Measurements from ENCODE around the gene CRY2.

Gene CRY2

DNA sequence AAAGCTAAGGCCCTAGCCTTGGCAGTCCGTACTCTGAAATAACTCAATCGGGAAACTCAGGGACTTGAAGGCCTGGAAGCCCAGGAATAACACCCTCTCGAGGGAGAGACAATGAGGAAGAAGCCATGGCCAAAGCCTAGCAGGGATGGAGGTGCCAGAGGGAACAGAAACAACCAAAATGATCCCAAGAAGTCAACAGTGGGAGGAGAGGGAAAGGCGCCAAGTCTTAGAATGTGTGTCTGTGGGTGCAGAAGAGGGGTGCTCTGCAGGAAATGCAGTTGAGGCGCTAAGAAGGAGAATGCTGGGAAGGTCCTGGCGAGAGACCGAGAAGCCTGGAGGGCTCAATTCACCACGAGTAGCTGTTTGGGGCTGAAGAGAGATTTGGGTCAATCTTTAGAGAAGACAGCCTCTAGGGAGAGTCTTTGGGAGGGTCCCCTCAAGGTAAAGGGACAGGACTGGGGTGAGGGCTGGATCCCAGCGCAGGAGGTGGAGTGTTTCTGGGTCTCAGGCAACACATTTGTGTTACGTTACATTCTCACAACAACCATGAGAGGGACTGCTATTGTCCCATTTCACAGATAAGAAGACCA, 37.4 kb downstream of the CRY2 start:
- Histone ChIP-seq H3K79me1 (ENCODE audit: low read length) (no peaks in the 10 kb centered on the region), H2BK120ac (ENCODE audit: insufficient read depth, low read length, poor library complexity) (no peak overlapping the region), H3K9ac (ENCODE audit: low read length) (no peak overlapping the region), H3K4ac (ENCODE audit: low read depth, low read length) (no peak overlapping the region), H3K4me2 (ENCODE audit: low read length) (no peak overlapping the region), H4K91ac (ENCODE audit: low read depth, low read length) (no peak overlapping the region), H3K18ac (ENCODE audit: low read length) (no peak overlapping the region), H3K4me3 (ENCODE audit: low read depth, low read length) (no peak overlapping the region), H3K4me1 (ENCODE audit: control insufficient read depth in 1 of 2, insufficient read depth in 2 of 2, low read length in 2 of 2) (peaks cover 4 to 7% of the 10 kb centered on the region in 2 experiments), H4K8ac (ENCODE audit: low read depth, low read length) (no peak overlapping the region), H3K27me3 (ENCODE audit: insufficient read depth, low read length) (peaks cover 9% of the 10 kb centered on the region), H3K14ac (ENCODE audit: low read length) (no peak overlapping the region), H3K27ac (ENCODE audit: low read depth, low read length) (no peak overlapping the region), H3K36me3 (ENCODE audit: control insufficient read depth in 1 of 2, insufficient read depth in 2 of 2, low read length in 2 of 2) (peaks cover 4 to 14% of the 10 kb centered on the region in 2 experiments), H2AK5ac (ENCODE audit: low read length) (no peak overlapping the region), H3K9me3 (ENCODE audit: insufficient read depth, low read depth, low read length) (peaks cover 2% of the 10 kb centered on the region), H3K79me2 (ENCODE audit: control insufficient read depth, insufficient read depth, low read length, poor library complexity) (no peaks in the 10 kb centered on the region), H2AFZ (ENCODE audit: insufficient read depth, low read length, poor library complexity) (no peak overlapping the region), H3K23ac (ENCODE audit: low read length) (no peak overlapping the region), H2BK12ac (ENCODE audit: low read length) (no peak overlapping the region), H2BK5ac (ENCODE audit: low read depth, low read length, poor library complexity) (no peak overlapping the region), H4K12ac (ENCODE audit: low read depth, low read length) (no peak overlapping the region)
- DNase-seq, result no peak
- no CpG with 5 or more reads among the region's 10 CpGs for WGBS (ENCODE audit: extremely low coverage, insufficient coverage, insufficient read length)

DNA sequence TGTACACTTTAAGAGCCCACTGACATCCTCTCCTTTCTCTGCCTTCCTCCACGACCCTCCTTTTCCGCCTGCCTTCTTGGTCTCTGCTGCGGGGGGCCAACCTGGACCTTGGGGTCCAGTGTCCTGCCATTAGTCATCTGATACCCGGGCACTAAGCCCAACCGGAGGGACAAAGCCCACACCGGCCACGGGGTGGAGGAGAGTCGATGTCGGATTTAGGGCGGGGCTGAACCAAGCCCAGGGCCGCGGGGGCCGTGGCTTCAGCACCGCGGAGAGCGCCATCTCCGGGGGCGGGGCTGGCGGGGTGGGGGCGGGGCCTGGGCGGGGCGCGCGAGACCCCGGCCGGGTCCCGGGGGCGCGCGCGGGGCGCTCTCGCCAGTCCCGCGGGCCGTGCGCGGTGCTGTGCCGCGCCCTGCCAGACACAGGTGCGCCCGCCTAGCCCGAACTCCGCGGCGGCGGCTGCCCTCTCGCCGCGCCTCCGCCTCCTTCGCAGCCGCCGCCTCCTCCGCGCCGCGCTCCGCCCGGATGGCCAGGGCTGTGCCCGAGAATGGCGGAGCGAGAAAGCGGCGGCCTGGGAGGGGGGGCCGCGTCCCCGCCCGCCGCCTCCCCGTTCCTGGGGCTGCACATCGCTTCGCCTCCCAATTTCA, 38.1 kb downstream of the CRY2 start, which contains the start of gene MAPK8IP1:
TSS of gene MAPK8IP1 (plus strand) at position 378 of the 647 bp plus-strand sequence. CDS start at position 548, 170 bp downstream.
- H2BK120ac ChIP-seq (ENCODE audit: insufficient read depth, low read length, poor library complexity), result no peak within 1 kb of the TSS
- no peak within 1 kb of the TSS for H3K27ac ChIP-seq (ENCODE audit: low read depth, low read length)
- H2AK5ac ChIP-seq (ENCODE audit: low read length), result no peak within 1 kb of the TSS
- peaks cover 2% of the 10 kb centered on the region for H3K9me3 ChIP-seq (ENCODE audit: insufficient read depth, low read depth, low read length)
- peaks cover 4 to 7% of the 10 kb centered on the region in 2 experiments for H3K4me1 ChIP-seq (ENCODE audit: control insufficient read depth in 1 of 2, insufficient read depth in 2 of 2, low read length in 2 of 2)
- no peak within 1 kb of the TSS for H3K9ac ChIP-seq (ENCODE audit: low read length)
- no peak within 1 kb of the TSS for H3K14ac ChIP-seq (ENCODE audit: low read length)
- no peak within 1 kb of the TSS for H2BK12ac ChIP-seq (ENCODE audit: low read length)
- no peak within 1 kb of the TSS for H3K18ac ChIP-seq (ENCODE audit: low read length)
- peak within 1 kb of the TSS; percentile 74 for H3K4me3 ChIP-seq (ENCODE audit: low read depth, low read length)
- no peaks in the 10 kb centered on the region for H3K79me1 ChIP-seq (ENCODE audit: low read length)
- H2AFZ ChIP-seq (ENCODE audit: insufficient read depth, low read length, poor library complexity), result no peak within 1 kb of the TSS
- H3K4me2 ChIP-seq (ENCODE audit: low read length), result peak within 1 kb of the TSS; percentile 90
- H4K12ac ChIP-seq (ENCODE audit: low read depth, low read length), result no peak within 1 kb of the TSS
- H4K91ac ChIP-seq (ENCODE audit: low read depth, low read length), result no peak within 1 kb of the TSS
- peaks cover 9% of the 10 kb centered on the region for H3K27me3 ChIP-seq (ENCODE audit: insufficient read depth, low read length)
- H3K79me2 ChIP-seq (ENCODE audit: control insufficient read depth, insufficient read depth, low read length, poor library complexity), result no peaks in the 10 kb centered on the region
- no peak within 1 kb of the TSS for H4K8ac ChIP-seq (ENCODE audit: low read depth, low read length)
- H3K36me3 ChIP-seq (ENCODE audit: control insufficient read depth in 1 of 2, insufficient read depth in 2 of 2, low read length in 2 of 2), result peaks cover 4 to 14% of the 10 kb centered on the region in 2 experiments
- H2BK5ac ChIP-seq (ENCODE audit: low read depth, low read length, poor library complexity), result no peak within 1 kb of the TSS
- H3K4ac ChIP-seq (ENCODE audit: low read depth, low read length), result no peak within 1 kb of the TSS
- no CpG with 5 or more reads among the region's 73 CpGs for WGBS (ENCODE audit: extremely low coverage, insufficient coverage, insufficient read length)
- DNase-seq, result peak in 1 of 2 donors; percentile 57
- H3K23ac ChIP-seq (ENCODE audit: low read length), result no peak within 1 kb of the TSS

DNA sequence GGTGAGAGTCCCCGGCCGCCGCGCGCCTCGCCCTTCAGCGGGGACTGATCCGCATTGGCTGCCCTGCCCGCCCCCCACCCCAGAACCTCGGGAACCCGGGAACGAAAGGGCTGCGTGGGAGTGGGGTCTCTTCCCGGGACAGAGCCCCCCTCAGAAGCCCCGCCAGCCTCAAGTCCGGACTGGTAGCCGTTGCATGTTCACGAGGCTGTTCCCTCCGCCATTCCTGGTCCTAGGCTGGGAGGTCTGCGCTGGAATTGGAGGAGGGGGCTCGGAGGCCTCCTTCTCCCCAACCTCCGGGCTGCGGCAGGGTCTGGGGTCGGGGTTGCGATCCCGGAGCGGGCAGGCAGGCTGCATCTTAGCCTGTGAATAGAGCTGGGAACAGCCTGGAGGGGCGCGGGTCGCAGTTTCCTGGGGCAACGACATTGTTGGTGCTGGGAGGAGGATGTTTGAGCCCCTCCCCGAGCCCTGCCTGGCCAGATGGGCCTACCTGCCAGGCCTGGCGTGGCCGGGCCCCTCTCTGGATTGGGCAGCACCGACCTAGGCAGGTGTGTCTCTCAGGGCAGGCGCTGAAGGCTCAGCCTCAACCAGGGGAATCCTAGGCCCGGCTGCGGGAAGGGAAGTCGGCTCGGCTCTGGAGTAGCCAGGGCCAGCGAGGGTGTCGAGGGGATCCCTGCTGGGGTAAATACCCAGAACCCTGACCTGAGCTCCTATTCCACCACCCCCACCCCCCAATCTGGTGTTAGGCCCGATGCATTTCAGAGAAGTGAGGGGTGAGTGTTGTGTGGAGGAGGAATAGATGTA, 38.8 kb downstream of the CRY2 start:
- no peak overlapping the region for H2BK120ac ChIP-seq (ENCODE audit: insufficient read depth, low read length, poor library complexity)
- H2AK5ac ChIP-seq (ENCODE audit: low read length), result no peak overlapping the region
- no peak overlapping the region for H3K23ac ChIP-seq (ENCODE audit: low read length)
- H3K9ac ChIP-seq (ENCODE audit: low read length), result no peak overlapping the region
- H3K79me1 ChIP-seq (ENCODE audit: low read length), result no peaks in the 10 kb centered on the region
- H3K79me2 ChIP-seq (ENCODE audit: control insufficient read depth, insufficient read depth, low read length, poor library complexity), result no peaks in the 10 kb centered on the region
- H3K4ac ChIP-seq (ENCODE audit: low read depth, low read length), result no peak overlapping the region
- no peak overlapping the region for H2AFZ ChIP-seq (ENCODE audit: insufficient read depth, low read length, poor library complexity)
- no peak overlapping the region for H4K91ac ChIP-seq (ENCODE audit: low read depth, low read length)
- H3K4me1 ChIP-seq (ENCODE audit: control insufficient read depth in 1 of 2, insufficient read depth in 2 of 2, low read length in 2 of 2), result peaks cover 4 to 7% of the 10 kb centered on the region in 2 experiments
- peak overlapping the region; percentile 90 for H3K4me2 ChIP-seq (ENCODE audit: low read length)
- peaks cover 9% of the 10 kb centered on the region for H3K27me3 ChIP-seq (ENCODE audit: insufficient read depth, low read length)
- H2BK5ac ChIP-seq (ENCODE audit: low read depth, low read length, poor library complexity), result no peak overlapping the region
- no peak for DNase-seq
- no peak overlapping the region for H4K8ac ChIP-seq (ENCODE audit: low read depth, low read length)
- peak overlapping the region; percentile 74 for H3K4me3 ChIP-seq (ENCODE audit: low read depth, low read length)
- WGBS (ENCODE audit: extremely low coverage, insufficient coverage, insufficient read length), result no CpG with 5 or more reads among the region's 43 CpGs
- no peak overlapping the region for H3K14ac ChIP-seq (ENCODE audit: low read length)
- no peak overlapping the region for H4K12ac ChIP-seq (ENCODE audit: low read depth, low read length)
- H3K36me3 ChIP-seq (ENCODE audit: control insufficient read depth in 1 of 2, insufficient read depth in 2 of 2, low read length in 2 of 2), result peaks cover 1 to 7% of the 10 kb centered on the region in 2 experiments
- H3K9me3 ChIP-seq (ENCODE audit: insufficient read depth, low read depth, low read length), result peaks cover 4% of the 10 kb centered on the region
- no peak overlapping the region for H3K18ac ChIP-seq (ENCODE audit: low read length)
- no peak overlapping the region for H2BK12ac ChIP-seq (ENCODE audit: low read length)
- no peak overlapping the region for H3K27ac ChIP-seq (ENCODE audit: low read depth, low read length)

DNA sequence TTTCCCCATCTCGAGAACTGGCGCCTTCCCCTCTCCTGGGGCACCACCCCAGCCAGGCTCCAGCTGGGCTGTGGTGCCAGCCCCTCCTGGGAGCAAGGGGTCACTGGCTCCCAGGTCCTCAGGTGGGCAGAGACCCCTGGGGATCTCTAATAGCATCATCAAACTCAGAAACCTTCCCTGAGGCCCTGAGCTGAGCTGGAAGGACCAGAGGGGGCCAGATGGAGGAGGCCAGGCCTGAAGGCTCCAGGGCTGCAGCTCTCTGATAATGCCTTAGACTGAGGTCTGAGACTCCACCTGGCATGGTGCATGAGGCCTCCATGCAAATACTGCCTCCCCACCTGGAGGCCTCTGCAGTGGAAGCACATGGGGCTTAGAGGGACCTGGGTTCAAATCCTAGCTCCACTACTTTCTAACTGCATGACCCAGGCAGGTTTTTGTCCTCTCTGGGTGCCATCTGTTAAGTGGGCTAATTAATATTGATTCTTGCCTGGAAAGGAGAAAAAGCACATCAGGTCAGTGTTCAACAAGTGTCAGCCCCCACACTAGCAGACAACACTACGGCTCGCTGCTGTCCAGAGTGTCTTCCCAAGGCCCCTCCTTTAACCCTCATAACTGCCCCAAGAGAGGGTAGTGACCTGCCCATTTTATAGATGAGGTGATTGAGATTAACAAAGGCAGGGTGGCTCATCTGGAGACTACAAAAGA, 39.7 kb downstream of the CRY2 start:
- H3K79me1 ChIP-seq (ENCODE audit: low read length), result no peaks in the 10 kb centered on the region
- no peak overlapping the region for H3K4me2 ChIP-seq (ENCODE audit: low read length)
- no peak overlapping the region for H4K8ac ChIP-seq (ENCODE audit: low read depth, low read length)
- no peak overlapping the region for H3K4ac ChIP-seq (ENCODE audit: low read depth, low read length)
- H3K27me3 ChIP-seq (ENCODE audit: insufficient read depth, low read length), result peaks cover 9% of the 10 kb centered on the region
- no peak overlapping the region for H4K91ac ChIP-seq (ENCODE audit: low read depth, low read length)
- no peak overlapping the region for H2BK5ac ChIP-seq (ENCODE audit: low read depth, low read length, poor library complexity)
- H3K9me3 ChIP-seq (ENCODE audit: insufficient read depth, low read depth, low read length), result peaks cover 4% of the 10 kb centered on the region
- H4K12ac ChIP-seq (ENCODE audit: low read depth, low read length), result no peak overlapping the region
- H3K9ac ChIP-seq (ENCODE audit: low read length), result no peak overlapping the region
- no peak overlapping the region for H3K18ac ChIP-seq (ENCODE audit: low read length)
- H3K23ac ChIP-seq (ENCODE audit: low read length), result no peak overlapping the region
- H3K79me2 ChIP-seq (ENCODE audit: control insufficient read depth, insufficient read depth, low read length, poor library complexity), result no peaks in the 10 kb centered on the region
- no peak overlapping the region for H2BK12ac ChIP-seq (ENCODE audit: low read length)
- no peak for DNase-seq
- H3K27ac ChIP-seq (ENCODE audit: low read depth, low read length), result no peak overlapping the region
- no peak overlapping the region for H2BK120ac ChIP-seq (ENCODE audit: insufficient read depth, low read length, poor library complexity)
- no peak overlapping the region for H3K4me3 ChIP-seq (ENCODE audit: low read depth, low read length)
- no peak overlapping the region for H3K14ac ChIP-seq (ENCODE audit: low read length)
- H3K36me3 ChIP-seq (ENCODE audit: control insufficient read depth in 1 of 2, insufficient read depth in 2 of 2, low read length in 2 of 2), result peaks cover 0 to 1% of the 10 kb centered on the region in 2 experiments
- WGBS (ENCODE audit: extremely low coverage, insufficient coverage, insufficient read length), result no CpG with 5 or more reads among the region's 4 CpGs
- H2AK5ac ChIP-seq (ENCODE audit: low read length), result no peak overlapping the region
- H2AFZ ChIP-seq (ENCODE audit: insufficient read depth, low read length, poor library complexity), result no peak overlapping the region
- H3K4me1 ChIP-seq (ENCODE audit: control insufficient read depth in 1 of 2, insufficient read depth in 2 of 2, low read length in 2 of 2), result peaks cover 4 to 7% of the 10 kb centered on the region in 2 experiments
